ENCODE results near the gene THUMPD1.
"Not testable (repeated sequence)": the region's sequence is repeated elsewhere in the genome, so short reads cannot be mapped to it uniquely, and the experiment has no call there.

GRCh38 chr16:20755799-20756198 lies 14.2 kb upstream of the THUMPD1 start:
- not testable (repeated sequence) for TF ChIP-seq MAX (IDR thresholded peaks at IDR 0.05; ENCODE audit: low read depth); CTCF (IDR thresholded peaks at IDR 0.05); POLR2AphosphoS5 (IDR thresholded peaks at IDR 0.05; ENCODE audit: low read depth, low read length); USF2 (IDR thresholded peaks at IDR 0.05; ENCODE audit: borderline replicate concordance, low read depth, low read length); RCOR1 (IDR thresholded peaks at IDR 0.05; ENCODE audit: low read length); NFIC (IDR thresholded peaks at IDR 0.05; ENCODE audit: borderline replicate concordance); NRF1 (IDR thresholded peaks at IDR 0.05; ENCODE audit: low read depth, low read length); REST (IDR thresholded peaks at IDR 0.05; ENCODE audit: low read depth, low read length); RXRA (IDR thresholded peaks at IDR 0.05; ENCODE audit: borderline replicate concordance, low read depth); RAD21 (IDR thresholded peaks at IDR 0.05; ENCODE audit: low read length); FOXM1 (IDR thresholded peaks at IDR 0.05; ENCODE audit: low read depth); JUND (IDR thresholded peaks at IDR 0.05)
